Hindlimb muscle (tissue), 1 donor: Measurements from ENCODE around the gene CNP. TPM values are rescaled to one million over a fixed set of nuclear protein-coding genes. Genes with fewer than 3 reads are reported as not detected.
"Not testable (repeated sequence)": the region's sequence is repeated elsewhere in the genome, so short reads cannot be mapped to it uniquely, and the experiment has no call there.

Source experiments
- DNase-seq: peaks from one replicate; pipeline ENCODE4 v3.0.0-alpha.2; 2013
- polyA plus RNA-seq: library from polyadenylated mRNA; unstranded; fragments of 120-200 nt; gene quantifications from one replicate; pipeline ENCODE4 v1.2.1, GENCODE V29; 2013; ENCODE audit not compliant: insufficient read length

CNP gene
- polyA plus RNA-seq, result 45.6 TPM

- peak; percentile 92 for DNase-seq
These were observed at the start of gene CNP for GRCh38 chr17:41966463-41967140. Gene CNP (plus strand): TSS chr17:41966795. CDS start chr17:41966885, 90 bp downstream.

- DNase-seq, result peak; percentile 59
These were observed 49.4 kb upstream of the CNP start for GRCh38 chr17:41917192-41917591.

- DNase-seq, result peak; percentile 46
These were observed 48.8 kb upstream of the CNP start for GRCh38 chr17:41917679-41918313.

- peak; percentile 96 for DNase-seq
These were observed 48.1 kb upstream of the CNP start, which contains the start of gene ACLY for GRCh38 chr17:41918314-41919164. Gene ACLY (minus strand): TSS chr17:41918951. CDS start chr17:41913873, 5,078 bp downstream.

GRCh38 chr17:41919165-41919817 lies 47.3 kb upstream of the CNP start:
- peak; percentile 68 for DNase-seq

GRCh38 chr17:41919840-41920579 lies 46.6 kb upstream of the CNP start:
- DNase-seq, result no peak

DNA sequence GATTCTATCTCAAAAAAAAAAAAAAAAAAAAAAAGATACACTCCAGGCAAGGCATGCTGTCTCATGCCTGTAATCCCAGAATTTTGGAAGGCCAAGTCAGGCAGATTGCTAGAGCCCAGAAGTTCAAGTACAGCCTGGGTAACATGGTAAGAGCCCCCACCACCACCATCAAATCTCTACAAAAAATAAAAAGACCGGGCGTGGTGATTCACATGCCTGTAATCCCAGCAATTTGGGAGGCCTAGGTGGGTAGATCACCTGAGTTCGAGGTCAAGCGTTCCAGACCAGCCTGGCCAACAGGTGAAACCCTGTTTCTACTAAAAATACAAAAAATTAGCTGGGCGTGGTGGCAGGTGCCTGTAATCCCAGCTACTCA lies 46.0 kb upstream of the CNP start:
- no peak for DNase-seq

DNA sequence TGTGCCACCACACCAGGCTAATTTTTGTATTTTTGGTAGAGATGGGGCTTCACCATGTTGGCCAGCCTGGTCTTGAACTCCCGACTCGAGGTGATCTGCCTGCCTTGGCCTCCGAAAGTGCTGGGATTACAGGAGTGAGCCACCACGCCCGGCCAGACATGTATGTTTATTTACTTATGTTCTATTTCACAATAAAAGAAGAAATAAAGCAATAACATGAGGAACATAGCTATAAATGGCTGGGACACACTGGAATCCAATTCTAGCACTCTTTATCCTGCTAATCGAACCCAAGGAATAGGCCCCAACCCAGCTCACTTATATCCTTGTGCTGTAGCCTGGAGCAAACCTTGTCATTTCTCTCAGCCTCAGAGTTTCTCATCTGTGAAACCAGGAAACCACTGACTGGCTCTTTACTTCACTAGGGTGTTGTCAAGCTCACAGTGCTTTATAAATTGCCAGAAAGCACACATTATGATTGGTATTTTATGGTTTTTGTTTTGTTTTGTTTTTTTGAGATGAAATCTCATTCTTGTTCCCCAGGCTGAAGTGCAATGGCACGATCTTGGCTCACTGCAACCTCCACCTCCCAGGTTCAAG lies 40.5 kb upstream of the CNP start:
- DNase-seq, result no peak

GRCh38 chr17:41928693-41929251 lies 37.8 kb upstream of the CNP start:
- no peak for DNase-seq

DNA sequence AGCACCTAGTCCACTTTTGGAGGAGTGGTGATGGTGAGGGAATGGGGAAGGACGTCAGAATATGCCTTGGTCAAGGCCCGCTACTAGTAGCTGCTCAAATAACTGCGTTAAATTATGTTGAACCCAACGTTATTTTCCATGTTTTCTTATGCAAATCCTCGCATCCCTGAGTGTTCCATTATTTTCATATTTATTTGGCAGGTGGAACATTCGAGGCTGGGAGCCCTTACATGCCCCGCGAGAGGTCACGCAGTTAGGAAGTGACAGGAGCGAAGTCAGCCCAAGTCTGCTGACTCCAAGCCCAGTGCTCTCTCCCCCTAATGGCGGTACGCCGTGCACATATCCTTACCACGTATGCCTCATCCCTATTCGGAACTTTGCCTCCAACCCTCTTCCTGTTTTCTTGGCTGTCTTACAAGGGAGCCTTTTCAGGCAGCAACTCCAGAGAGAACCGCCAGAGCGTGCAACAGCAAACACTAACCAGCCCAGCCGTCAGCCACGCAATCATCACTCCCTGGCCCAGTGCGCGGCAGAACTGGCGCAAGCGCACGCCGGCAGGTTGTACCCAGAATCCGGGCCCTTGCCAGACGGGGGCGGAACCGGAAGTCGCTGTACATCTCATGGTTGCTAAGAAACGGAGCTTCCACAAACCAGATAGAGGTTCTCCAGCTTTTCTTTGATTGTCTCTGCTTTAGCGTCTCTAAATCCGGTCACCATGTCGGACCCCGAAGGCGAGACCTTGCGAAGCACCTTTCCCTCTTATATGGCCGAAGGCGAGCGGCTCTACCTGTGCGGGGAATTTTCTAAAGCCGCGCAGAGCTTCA lies 36.4 kb upstream of the CNP start, which contains the start of gene ODAD4:
TSS of gene ODAD4 (plus strand) at position 609 of the 824 bp plus-strand sequence. CDS start at position 716, 107 bp downstream.
- peak; percentile 95 for DNase-seq

- not testable (repeated sequence) for DNase-seq
These were observed 35.8 kb upstream of the CNP start for GRCh38 chr17:41930833-41931156.

DNA sequence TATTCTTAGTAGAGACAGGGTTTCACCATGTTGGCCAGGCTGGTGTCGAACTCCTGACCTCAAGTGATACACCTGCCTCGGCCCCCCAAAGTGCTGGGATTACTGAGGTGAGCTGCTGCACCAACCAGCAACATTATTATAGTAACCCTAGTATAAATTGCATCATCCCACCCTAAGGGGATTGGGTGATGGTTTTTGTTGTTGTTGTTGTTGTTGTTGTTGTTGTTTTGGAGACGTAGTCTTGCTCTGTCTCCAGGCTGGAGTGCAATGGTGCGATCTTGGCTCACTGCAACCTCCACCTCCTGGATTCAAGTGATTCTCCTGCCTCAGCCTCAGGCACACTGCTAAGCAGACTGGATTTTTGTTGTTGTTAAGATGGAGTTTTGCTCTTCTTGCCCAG lies 34.9 kb upstream of the CNP start:
- not testable (repeated sequence) for DNase-seq

- no peak for DNase-seq
These were observed 33.7 kb upstream of the CNP start for GRCh38 chr17:41932816-41933389.

- DNase-seq, result no peak
These were observed 31.0 kb upstream of the CNP start for GRCh38 chr17:41935641-41936040.

- no peak for DNase-seq
These were observed 28.3 kb upstream of the CNP start for GRCh38 chr17:41937970-41938954.

DNA sequence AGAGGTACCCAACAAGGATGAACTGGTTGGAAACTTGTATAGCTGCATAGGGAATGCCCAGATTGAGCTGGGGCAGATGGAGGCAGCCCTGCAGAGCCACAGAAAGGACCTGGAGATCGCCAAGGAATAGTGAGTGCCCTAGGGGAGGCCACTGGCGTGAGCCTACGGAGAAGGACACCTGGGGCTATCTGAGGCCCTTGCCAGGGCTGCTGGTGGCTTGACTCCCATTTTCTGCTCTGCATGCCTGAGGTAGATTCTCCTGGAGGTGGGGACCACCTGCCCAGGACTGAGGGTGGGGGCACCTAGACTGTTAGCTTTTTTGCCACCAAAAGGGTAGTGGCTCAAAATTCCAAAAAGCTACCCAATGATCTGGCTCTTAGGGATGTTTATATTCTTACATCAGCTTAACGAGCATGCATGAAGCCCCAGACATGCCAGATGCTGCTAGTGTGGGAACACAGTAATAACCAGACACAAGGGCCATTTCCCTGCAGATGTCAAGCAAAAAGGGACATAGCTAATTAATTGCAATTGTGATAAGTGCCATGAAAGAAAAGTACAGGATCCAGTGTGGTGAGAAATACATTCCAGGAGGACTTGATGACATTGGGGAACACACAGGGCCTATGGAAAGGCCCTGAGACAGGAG lies 27.4 kb upstream of the CNP start:
- DNase-seq, result no peak

- DNase-seq, result no peak
These were observed 26.9 kb upstream of the CNP start for GRCh38 chr17:41939693-41940090.

- no peak for DNase-seq
These were observed 25.4 kb upstream of the CNP start for GRCh38 chr17:41941168-41941567.
